SJSA1 (cell line): ENCODE measurements around the gene AFF3. TPM values are rescaled to one million over a fixed set of nuclear protein-coding genes. Genes with fewer than 3 reads are reported as not detected.
A peak's percentile ranks its signal among the peaks of the same experiment; 100 is the strongest.
"Not testable (repeated sequence)": the region's sequence is repeated elsewhere in the genome, so short reads cannot be mapped to it uniquely, and the experiment has no call there.

ENCODE experiments used
- DNase-seq, 2 experiments: peaks; one replicate each; pipeline ENCODE4 v3.0.0-alpha.2; 2015 to 2020; ENCODE audit warnings: low spot score in 2 of 2, low read depth in 1 of 2
- H3K27ac ChIP-seq: fragments of 250-450 bp; sonication (Bioruptor Pico); 2 replicates; pipeline ENCODE4 v1.5.1; 2020; ENCODE audit warnings: mild to moderate bottlenecking, moderate library complexity
- H3K27me3 ChIP-seq: fragments of 250-450 bp; sonication (Bioruptor Pico); replicated peaks from 2 replicates; pipeline ENCODE4 v1.5.1; 2020; ENCODE audit warnings: mild to moderate bottlenecking, moderate library complexity
- H3K36me3 ChIP-seq: fragments of 250-450 bp; sonication (Bioruptor Pico); 2 replicates; pipeline ENCODE4 v1.5.1; 2020; ENCODE audit warnings: mild to moderate bottlenecking
- H3K4me1 ChIP-seq: fragments of 250-450 bp; sonication (Bioruptor Pico); replicated peaks from 2 replicates; pipeline ENCODE4 v1.6.1; 2021; ENCODE audit warnings: mild to moderate bottlenecking
- H3K4me3 ChIP-seq: fragments of 250-450 bp; sonication (Bioruptor Pico); 2 replicates; pipeline ENCODE4 v1.5.1; 2020; ENCODE audit warnings: mild to moderate bottlenecking
- H3K9me3 ChIP-seq: fragments of 250-450 bp; sonication (Bioruptor Pico); replicated peaks from 2 replicates; pipeline ENCODE4 v1.5.1; 2020; ENCODE audit warnings: mild to moderate bottlenecking
- total RNA-seq: library from RNA; depleted of rRNA; stranded (reverse); fragments of >200 nt; shearing (Covaris generic); gene quantifications from 2 replicates; pipeline ENCODE4 v1.2.3, GENCODE V29; 2014

AFF3 gene
- total RNA-seq, 1 experiment from 2014 or later = 0.18 TPM

DNA sequence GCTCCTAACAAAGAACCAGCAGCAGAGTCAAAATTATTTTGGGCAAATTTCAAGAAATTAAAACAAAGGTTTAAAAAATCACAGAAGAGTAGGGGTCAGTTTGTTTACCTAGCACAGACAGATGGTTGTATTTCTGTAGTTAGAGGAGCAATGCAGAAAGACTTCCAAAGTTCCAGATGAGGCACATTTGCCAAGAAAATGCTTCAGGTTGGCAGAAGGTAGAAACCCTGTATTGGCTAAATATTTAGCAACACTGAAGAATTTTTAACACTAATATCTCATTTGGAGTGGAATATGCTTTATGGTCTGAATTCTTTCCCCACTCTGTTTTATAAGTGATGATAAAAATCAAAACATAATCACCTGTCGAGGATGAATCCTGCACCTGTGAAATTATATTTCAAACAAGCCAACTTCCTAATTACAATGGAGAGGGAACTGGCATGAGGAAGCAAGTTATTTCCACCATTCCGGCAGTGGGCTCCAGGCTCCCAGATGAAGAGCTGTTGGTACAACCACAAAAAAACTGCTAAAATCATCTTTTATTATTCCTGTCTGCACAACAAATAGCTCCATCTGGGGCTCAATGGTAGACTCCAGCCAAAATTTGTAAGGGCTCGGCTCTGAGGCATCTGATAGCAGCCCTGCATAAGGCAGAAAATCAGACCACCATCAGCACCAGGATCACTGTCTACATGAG is 366.0 kb downstream of the AFF3 start:
- H3K36me3 ChIP-seq = no peaks in the 10 kb centered on the region
- H3K27ac ChIP-seq = no peak overlapping the region
- 0 out of 2 replicates have a peak, but pooled peaks cover 3% of the 10 kb centered on the region for H3K9me3 ChIP-seq
- H3K4me3 ChIP-seq = no peak overlapping the region
- H3K27me3 ChIP-seq = no peaks in the 10 kb centered on the region; the same call in 1 of the 2 replicates
- no peak for DNase-seq
- no peaks in the 10 kb centered on the region for H3K4me1 ChIP-seq

DNA sequence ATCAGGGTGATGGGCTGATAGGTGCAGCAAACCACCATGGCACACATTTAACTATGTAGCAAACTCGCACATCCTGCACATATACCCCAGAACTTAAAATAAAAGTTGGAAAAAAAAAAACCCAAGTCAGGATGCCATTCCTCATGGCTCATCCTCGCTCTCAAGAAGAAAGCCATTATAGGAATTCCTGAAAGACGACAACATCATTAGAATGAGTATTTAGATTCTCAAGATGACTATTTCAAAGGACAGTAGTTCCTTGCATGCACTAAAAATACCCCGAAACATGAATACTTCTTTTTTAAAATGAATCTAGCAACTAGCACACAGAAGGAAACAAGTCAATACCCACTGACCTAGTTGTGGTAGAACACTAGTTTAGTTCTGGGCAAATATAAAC is 366.8 kb downstream of the AFF3 start:
- Histone ChIP-seq H3K36me3 (no peaks in the 10 kb centered on the region), H3K27me3 (no peaks in the 10 kb centered on the region; the same call in 1 of the 2 replicates), H3K4me3 (no peak overlapping the region), H3K9me3 (0 out of 2 replicates have a peak, but pooled peaks cover 3% of the 10 kb centered on the region), H3K4me1 (no peaks in the 10 kb centered on the region), H3K27ac (no peak overlapping the region)
- peak in 1 of 2 experiments; percentile 6 for DNase-seq

DNA sequence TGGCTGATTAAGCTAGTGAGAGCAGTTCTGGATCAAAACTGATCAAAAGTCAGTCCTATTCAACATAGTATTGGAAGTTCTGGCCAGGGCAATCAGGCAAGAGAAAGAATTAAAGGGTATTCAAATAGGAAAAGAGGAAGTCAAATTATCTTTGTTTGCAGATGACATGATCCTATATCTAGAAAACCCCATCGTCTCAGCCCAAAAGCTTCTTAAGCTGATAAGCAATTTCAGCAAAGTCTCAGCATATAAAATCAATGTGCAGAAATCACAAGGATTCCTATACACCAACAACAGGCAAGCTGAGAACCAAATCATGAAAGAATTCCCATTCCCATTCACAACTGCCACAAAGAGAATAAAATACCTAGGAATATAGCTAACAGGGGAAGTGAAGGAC is 368.7 kb downstream of the AFF3 start:
- DNase-seq, H3K27me3 ChIP-seq, H3K9me3 ChIP-seq, H3K36me3 ChIP-seq, H3K4me3 ChIP-seq, H3K27ac ChIP-seq, H3K4me1 ChIP-seq: not testable (repeated sequence)

DNA sequence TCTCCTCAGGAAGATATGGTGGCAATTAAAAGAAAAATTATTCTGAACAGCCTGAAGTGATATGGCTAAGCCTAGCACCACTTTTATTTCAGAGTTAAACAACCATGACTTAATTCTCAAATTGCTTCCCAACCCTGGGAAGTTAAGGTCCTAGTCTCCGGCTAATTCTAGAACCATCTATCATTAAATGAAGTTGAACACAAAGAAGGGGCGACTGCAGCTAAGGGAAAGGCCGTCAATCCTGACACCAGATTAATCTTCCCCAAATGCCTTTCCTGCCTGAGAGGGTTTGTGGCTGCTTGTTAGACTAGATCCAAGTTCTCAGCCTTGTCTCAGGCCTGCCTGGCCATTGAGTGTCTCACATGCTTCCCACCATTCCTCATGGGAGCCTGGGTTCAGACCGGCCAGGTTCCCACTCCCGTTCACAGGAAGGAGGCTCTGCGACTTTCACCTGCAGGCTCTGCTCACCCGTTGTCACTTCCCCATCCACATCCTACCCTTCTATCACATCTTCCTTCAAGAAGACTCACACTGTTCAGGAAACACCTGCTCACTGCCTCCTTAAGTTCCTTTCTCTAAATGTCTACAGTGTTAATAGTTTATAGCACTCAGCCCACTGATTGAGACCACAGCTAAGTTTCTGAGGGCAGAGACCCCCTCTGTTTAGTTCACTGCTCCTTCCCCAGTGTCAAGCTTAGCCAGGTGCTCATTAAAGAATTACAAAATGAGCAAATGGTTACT is 369.6 kb downstream of the AFF3 start:
- no peaks in the 10 kb centered on the region for H3K36me3 ChIP-seq
- no peak overlapping the region for H3K4me3 ChIP-seq
- no peaks in the 10 kb centered on the region for H3K4me1 ChIP-seq
- no peak overlapping the region for H3K27ac ChIP-seq
- no peaks in the 10 kb centered on the region for H3K9me3 ChIP-seq
- no peaks in the 10 kb centered on the region; the same call in 1 of the 2 replicates for H3K27me3 ChIP-seq
- no peak for DNase-seq

DNA sequence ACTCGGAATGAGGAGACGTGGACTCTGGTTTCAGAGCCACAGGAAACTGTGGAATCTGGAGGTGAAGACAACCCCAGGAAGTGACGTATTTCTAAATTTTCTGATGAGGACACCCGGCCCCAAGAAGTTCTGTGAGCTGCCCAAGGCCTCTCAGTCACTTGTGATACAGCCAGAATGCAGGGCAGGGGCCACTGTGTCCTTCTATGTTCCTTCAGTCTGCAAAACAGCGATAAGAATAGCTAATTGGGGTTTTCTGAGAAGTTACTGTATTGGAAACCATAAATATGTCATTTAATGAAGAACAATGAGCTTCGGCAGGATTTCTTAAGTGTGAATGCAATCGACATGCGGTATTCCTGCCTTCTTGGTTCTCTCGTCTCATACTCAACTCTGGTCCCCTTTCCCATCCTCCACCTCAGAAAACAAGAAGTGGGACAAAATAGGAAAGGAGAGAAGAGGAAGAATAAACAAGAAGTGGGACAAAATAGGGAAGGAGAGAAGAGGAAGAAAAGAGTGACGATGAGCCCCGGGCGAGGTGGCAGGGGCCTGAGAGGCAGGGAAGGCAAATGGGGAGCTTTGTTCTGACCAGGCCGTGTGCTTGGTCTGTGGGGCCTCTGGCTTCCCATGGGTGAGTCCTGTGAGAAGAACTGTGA is 370.6 kb downstream of the AFF3 start:
- no peaks in the 10 kb centered on the region for H3K4me1 ChIP-seq
- no peak overlapping the region for H3K4me3 ChIP-seq
- H3K27ac ChIP-seq = no peak overlapping the region
- no peaks in the 10 kb centered on the region for H3K9me3 ChIP-seq
- H3K36me3 ChIP-seq = no peaks in the 10 kb centered on the region
- no peak for DNase-seq
- no peaks in the 10 kb centered on the region; the same call in 1 of the 2 replicates for H3K27me3 ChIP-seq

DNA sequence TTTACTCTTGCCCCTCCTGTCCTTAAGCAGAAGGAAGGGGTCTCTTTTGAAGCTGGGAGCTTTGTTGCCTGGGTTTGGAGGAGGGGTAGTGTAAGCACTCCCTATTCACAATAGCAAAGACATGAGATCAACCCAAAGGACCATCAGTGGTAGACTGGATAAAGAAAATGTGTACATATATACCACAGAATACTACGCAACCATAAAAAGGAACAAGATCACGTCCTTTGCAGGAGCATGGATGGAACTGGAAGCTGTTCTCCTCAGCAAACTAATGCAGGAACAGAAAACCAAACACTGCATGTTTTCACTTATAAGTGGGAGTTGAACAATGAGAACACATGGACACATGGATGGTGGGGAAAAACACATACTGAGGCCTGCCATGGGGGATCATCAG is 371.5 kb downstream of the AFF3 start:
- H3K4me3 ChIP-seq = no peak overlapping the region
- H3K4me1 ChIP-seq = no peaks in the 10 kb centered on the region
- H3K27me3 ChIP-seq = no peaks in the 10 kb centered on the region; the same call in 1 of the 2 replicates
- no peaks in the 10 kb centered on the region for H3K36me3 ChIP-seq
- DNase-seq = no peak
- H3K9me3 ChIP-seq = no peaks in the 10 kb centered on the region
- no peak overlapping the region for H3K27ac ChIP-seq

DNA sequence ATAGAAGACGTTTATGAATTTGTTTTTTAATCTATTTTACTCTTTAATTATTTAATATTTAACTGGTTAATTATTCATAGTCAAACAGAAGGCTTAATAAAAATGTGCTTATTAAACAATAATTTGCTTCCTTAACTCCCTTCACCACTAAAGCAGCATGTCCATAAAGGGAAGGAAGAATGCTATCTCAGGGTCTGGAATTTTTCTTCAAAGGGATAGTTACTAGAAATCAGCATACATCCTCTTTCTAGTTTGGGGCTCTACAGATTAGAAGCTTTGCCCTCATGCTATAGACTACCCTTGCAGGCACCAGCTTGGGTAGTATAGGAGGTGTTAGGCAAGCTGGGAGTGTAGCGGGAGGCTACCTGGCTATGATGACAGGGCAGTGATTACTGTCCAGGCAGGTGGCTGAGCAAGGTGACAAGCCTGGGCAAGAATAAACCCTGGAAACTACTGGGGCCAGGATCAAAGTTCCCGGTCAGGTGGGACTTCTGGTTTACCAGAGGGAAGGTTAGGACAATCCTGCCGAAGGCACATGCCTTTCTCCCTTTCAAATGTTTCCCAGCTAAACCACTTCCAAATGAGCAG is 376.6 kb downstream of the AFF3 start:
- no peak overlapping the region for H3K4me3 ChIP-seq
- H3K27ac ChIP-seq = no peak overlapping the region
- H3K4me1 ChIP-seq = no peaks in the 10 kb centered on the region
- no peaks in the 10 kb centered on the region for H3K27me3 ChIP-seq
- DNase-seq = no peak
- H3K9me3 ChIP-seq = no peaks in the 10 kb centered on the region
- no peaks in the 10 kb centered on the region for H3K36me3 ChIP-seq

DNA sequence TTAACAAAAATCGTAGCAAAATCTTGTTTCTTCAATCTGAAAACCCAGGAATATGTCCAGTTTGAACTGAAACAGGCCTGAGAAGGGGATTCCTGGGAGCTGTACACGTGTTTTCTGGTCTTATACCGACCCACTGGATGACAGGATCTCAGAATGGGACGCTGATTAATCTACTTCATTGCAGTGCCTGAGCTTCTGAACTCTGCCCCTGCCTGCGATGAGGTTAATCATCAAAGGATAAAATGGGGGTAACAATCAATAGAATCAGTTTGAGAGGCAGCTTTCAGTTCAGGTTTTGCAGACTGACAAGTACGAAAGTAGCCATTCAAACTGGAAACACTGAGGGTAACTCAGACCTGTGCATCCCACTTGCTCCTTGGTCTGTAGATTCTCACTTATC is 378.6 kb downstream of the AFF3 start:
- Histone ChIP-seq H3K27me3 (no peaks in the 10 kb centered on the region), H3K9me3 (no peaks in the 10 kb centered on the region), H3K4me1 (no peaks in the 10 kb centered on the region), H3K4me3 (no peak overlapping the region), H3K36me3 (no peaks in the 10 kb centered on the region), H3K27ac (no peak overlapping the region)
- DNase-seq = no peak

DNA sequence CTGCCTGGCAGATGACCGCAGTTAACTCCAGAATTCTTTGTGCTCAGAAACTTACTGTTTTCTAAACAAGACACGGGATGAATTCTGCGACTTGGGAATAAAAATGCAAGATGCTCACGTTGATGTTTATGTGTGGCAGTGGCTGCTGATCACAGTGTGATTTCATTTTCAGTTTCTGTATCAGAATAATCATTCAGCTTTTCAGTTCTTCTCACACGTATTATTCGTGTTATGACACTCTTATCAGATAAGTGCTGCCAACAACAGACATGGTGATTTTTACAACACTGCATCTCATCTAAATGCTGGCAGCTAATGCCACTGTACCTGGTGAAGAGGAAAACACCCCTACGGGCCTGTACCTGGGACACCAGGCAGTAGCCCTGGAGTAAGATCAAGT is 379.7 kb downstream of the AFF3 start:
- Histone ChIP-seq H3K4me1 (no peaks in the 10 kb centered on the region), H3K27me3 (no peaks in the 10 kb centered on the region), H3K4me3 (no peak overlapping the region), H3K36me3 (no peaks in the 10 kb centered on the region), H3K27ac (no peak overlapping the region), H3K9me3 (no peaks in the 10 kb centered on the region)
- no peak for DNase-seq

DNA sequence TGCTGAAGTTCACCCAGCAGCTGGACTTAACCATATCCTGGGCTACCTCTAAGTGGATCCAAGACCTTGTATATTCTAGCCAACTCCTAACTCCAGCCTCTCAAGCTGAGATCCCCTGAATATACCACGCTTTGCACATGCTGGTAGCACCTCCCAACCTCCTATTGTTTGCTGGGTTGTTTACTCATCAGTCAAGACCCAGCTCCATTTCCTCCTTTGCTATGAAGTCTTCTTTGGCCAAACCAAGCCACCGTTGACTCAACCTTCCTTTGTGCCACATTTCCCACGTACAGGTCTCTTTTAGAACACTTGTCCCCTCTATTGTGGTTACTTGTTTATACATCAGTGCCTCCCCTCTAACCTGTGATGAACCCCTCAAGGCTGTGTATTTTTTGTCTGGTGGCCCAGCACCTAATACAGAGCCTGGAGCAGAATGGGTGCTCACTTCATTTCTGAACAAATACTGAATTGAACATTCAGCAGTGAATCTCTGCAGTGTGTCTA is 384.7 kb downstream of the AFF3 start:
- no peak overlapping the region for H3K27ac ChIP-seq
- H3K4me1 ChIP-seq = no peaks in the 10 kb centered on the region
- no peaks in the 10 kb centered on the region for H3K9me3 ChIP-seq
- DNase-seq = no peak
- H3K36me3 ChIP-seq = no peaks in the 10 kb centered on the region
- H3K27me3 ChIP-seq = no peaks in the 10 kb centered on the region
- no peak overlapping the region for H3K4me3 ChIP-seq

DNA sequence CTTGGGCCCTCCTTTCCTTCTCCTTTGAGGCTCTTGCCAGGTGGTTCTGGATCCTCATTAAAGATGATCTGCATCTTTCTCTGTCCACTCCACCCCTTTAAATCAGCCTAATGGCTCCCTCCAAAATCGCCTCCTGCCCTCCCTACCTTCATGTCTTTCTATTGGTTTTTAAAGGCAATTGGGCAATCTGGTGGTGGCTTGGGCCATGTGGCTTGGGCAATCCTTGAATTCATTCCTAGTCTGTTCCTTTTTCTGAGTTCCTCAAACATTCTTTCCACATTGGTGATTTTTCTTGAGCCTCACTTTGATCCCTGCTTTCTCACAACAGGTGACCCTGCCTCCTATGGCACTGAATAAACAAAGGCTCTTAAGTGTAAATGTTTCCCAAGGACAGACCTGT is 386.3 kb downstream of the AFF3 start:
- Histone ChIP-seq H3K4me3 (no peak overlapping the region), H3K27ac (no peak overlapping the region), H3K4me1 (no peaks in the 10 kb centered on the region), H3K9me3 (no peaks in the 10 kb centered on the region), H3K27me3 (no peaks in the 10 kb centered on the region), H3K36me3 (no peaks in the 10 kb centered on the region)
- no peak for DNase-seq

DNA sequence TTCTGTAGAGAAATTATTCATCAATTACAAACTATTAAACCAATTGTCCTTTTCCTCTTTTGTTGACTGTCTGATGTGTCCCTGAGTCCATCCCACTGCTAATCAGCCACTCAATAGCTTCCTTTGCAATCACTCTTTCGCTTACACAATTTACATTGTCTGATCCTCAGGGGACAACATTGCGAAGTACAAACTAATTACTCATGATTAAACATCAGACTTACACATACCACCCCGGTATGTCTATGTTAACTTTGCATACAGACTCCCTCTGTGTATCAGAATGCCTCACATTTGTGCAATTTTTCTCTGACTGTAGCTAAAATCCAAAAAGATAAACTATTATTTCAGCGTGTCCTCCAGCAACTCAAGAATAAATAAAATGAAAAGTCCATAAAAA is 388.2 kb downstream of the AFF3 start:
- Histone ChIP-seq H3K36me3 (no peaks in the 10 kb centered on the region), H3K4me1 (no peaks in the 10 kb centered on the region), H3K9me3 (no peaks in the 10 kb centered on the region), H3K27me3 (no peaks in the 10 kb centered on the region), H3K27ac (no peak overlapping the region), H3K4me3 (no peak overlapping the region)
- no peak for DNase-seq

DNA sequence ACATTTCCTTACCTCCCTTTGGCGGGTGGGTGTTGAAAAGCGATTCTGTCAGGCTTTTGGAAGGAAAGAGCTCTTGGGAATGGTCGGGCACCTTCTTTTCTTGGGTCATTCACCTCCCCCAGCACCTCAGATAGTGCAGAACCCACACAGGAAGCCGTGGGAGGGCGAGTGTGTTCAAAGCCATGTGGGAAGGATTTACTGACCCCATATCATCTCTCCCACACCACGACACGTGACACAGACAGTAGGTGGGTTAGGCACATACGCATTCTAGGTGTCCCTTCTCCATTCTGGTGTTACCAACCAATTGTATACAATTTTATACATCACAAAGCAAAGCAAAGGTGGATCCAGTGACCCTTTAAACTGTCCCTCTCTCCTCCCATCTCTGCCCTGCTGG is 388.9 kb downstream of the AFF3 start:
- Histone ChIP-seq H3K4me3 (no peak overlapping the region), H3K27me3 (no peaks in the 10 kb centered on the region), H3K27ac (no peak overlapping the region), H3K9me3 (no peaks in the 10 kb centered on the region), H3K4me1 (no peaks in the 10 kb centered on the region), H3K36me3 (no peaks in the 10 kb centered on the region)
- no peak for DNase-seq

DNA sequence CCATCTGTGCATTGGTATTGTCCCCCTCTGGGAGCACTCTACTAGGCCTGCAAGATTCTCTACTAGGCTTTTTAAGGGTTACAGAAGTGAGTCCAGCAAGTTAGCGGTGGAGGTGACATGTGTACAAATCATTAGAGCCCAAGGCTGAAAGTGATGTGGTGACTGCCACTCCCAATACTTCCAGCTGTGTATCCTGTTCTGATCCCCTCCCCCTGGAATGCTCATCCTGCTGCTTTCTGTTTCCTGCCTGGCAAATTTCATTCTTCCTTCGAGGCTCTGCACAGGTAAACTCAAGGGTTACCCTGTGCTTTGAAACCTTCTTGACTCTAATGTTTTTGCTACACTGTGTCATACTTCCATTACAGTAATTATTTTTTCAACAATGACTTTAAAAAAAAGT is 394.0 kb downstream of the AFF3 start:
- no peak overlapping the region for H3K27ac ChIP-seq
- H3K9me3 ChIP-seq = no peaks in the 10 kb centered on the region
- DNase-seq = no peak
- H3K27me3 ChIP-seq = no peaks in the 10 kb centered on the region
- no peaks in the 10 kb centered on the region for H3K36me3 ChIP-seq
- no peak overlapping the region for H3K4me3 ChIP-seq
- no peaks in the 10 kb centered on the region for H3K4me1 ChIP-seq
